HG03135 (cell line): Measurements from ENCODE around the gene CCDC6.
A peak's percentile ranks its signal among the peaks of the same experiment; 100 is the strongest.
"Not testable (repeated sequence)": the region's sequence is repeated elsewhere in the genome, so short reads cannot be mapped to it uniquely, and the experiment has no call there.

Experiments
- ATAC-seq: cut with Tn5 transposase; IDR thresholded peaks from one replicate; pipeline ENCODE4 v1.9.1; 2021; ENCODE audit warnings: mild to moderate bottlenecking, moderate library complexity; ENCODE audit not compliant: unreplicated experiment

The CCDC6 gene

GRCh38 chr10:59881640-59882039, 24.7 kb downstream of the CCDC6 start:
- ATAC-seq = no peak

GRCh38 chr10:59880971-59881510, 25.3 kb downstream of the CCDC6 start:
- ATAC-seq = peak; percentile 60

- ATAC-seq = no peak
These were observed 26.2 kb downstream of the CCDC6 start for GRCh38 chr10:59880019-59880717.

- ATAC-seq = peak; percentile 42
These were observed 26.9 kb downstream of the CCDC6 start for GRCh38 chr10:59879363-59879913.

- ATAC-seq = no peak
These were observed 27.4 kb downstream of the CCDC6 start for GRCh38 chr10:59878915-59879314.

DNA sequence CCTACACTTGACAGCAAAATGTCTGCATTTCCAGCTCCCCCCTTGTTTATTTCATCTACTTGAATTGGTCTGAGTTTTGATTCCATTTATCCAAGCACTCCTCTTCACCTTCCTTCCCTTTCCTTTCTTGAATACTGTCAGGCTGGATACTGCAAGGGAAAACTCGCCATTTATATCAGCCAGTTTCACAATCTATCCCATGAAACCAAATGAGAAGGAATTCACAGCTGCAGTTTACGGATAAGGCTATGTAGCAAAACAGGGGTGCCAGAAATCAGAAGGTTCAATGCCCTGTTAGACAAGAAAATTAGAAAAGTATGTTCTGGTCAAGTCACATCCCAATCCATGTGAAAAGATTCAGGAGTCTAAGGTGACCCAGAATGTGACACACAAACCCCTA, 28.1 kb downstream of the CCDC6 start:
- ATAC-seq = no peak

GRCh38 chr10:59877191-59877671, 29.1 kb downstream of the CCDC6 start:
- no peak for ATAC-seq

- no peak for ATAC-seq
These were observed 29.7 kb downstream of the CCDC6 start for GRCh38 chr10:59876695-59877094.

DNA sequence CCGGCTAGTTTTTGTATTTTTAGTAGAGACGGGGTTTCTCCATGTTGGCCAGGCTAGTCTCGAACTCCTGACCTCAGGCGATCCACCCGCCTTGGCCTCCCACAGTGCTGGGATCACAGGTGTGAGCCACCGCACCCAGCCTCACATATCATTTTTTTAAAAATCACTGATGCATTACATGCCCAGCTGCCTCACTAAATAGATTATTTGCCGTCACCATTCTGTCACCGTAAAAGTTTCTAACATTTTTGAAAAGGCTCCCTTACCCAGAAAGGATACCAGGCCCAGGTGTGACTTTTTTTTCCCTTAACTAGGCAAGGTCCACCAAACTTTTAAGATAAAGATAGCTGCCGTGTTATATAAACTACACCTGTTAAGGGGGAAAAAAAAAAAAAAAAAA, 30.1 kb downstream of the CCDC6 start:
- ATAC-seq = not testable (repeated sequence)

DNA sequence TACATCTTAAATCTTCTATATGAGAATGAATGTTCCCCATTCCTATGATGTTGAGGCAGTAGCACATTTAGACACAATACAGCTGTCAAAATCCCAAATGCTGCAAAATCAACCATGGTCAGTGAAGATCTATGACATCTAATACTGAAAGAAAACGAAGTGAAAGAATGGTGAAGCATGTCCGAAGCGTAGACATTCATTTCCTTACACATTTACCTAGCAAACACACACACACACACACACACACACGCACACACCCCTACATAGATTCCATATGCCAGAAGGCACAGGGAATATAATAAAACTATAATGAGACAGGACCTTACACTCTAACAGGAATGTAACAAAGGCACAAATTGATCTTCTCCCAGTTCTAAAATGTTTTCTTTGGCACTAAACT, 32.5 kb downstream of the CCDC6 start:
- peak; percentile 53 for ATAC-seq

DNA sequence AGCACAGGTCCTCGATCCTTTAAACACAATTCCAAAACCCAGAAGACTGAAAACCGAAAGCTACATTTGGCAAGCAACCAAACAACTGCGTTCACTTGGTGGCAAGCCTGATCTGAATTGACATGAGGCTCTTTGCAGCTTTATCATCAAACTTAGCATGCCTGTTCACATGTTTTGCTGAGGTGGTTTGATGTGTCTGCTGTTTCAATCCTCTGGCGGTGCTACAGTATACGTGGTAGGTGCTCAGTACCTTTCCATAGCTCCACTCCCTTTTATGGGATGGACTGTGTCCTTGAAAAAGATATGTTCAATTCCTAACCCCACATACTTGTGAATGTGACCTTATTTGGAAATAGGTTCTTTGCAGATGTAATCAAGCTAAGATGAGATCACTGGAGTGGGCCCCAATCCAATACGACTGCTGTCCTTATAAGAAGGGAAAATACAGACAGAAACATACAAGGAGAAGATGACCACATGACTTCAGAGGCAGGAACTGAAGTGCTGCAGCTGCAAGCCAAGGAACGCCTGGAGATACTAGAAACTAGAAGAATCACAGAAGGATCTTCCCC, 33.4 kb downstream of the CCDC6 start:
- no peak for ATAC-seq

DNA sequence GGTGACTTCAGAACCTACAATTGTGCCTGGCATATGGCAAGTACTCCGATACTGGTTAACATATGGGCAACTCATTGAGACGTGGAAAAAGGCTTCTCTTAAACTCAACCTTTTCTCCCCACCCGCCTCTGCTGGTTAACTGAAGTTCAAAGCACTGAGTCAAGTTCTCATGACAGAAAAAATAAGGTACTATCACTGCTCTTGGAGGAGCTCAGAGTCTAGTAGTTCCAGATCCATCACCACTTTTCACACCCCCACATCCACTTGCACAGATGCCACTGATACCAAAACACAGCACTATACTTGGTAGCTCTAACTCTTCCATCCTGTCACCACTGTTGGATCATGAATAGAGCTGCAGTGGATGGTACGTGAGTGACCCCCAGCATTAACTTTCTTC, 36.2 kb downstream of the CCDC6 start:
- no peak for ATAC-seq

- ATAC-seq = no peak
These were observed 36.8 kb downstream of the CCDC6 start for GRCh38 chr10:59869594-59869940.

DNA sequence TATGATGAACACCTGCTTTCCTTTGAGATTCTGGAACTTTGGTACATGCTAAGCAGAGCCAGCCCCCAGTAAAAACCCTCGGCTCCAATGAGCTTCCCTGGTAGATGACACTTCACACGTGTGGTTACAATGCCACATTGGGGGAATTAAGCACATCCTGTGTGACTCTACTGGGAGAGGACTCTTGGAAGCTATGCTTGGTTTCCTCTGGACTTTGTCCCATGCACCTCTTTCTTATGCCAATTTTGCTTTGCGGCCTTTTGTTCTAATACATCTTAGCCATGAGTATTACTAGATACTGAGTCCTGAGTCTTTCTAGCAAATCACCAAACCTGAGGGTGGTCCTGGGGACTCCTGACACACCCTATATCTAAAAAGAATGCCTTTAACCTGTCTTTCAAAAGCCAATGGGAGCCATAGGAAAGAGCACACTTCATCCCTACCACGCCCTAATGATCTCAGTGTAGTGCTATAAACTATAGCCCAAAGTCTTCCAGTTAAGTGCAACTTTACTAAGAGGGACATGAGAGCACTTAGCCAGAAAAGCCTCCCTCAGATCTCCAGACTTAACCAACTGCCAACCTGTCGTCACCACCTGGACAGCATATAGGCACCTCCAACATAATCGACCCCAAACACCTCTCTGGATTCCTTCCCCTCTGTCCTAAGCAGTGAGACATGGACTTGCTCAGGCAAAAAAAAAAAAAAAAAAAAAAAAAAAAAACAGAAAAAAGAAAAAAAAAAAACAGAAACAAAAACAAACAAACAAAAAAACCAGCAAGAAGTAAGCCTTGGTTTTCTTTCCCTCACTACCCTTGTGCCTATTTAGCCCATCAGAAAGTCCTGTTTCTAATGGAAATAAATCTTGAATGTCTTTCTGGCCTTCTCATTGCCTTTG, 37.4 kb downstream of the CCDC6 start:
- no peak for ATAC-seq

GRCh38 chr10:59867590-59867989, 38.8 kb downstream of the CCDC6 start:
- ATAC-seq = no peak

GRCh38 chr10:59865101-59865500, 41.3 kb downstream of the CCDC6 start:
- ATAC-seq = peak; percentile 66

- no peak for ATAC-seq
These were observed 42.0 kb downstream of the CCDC6 start for GRCh38 chr10:59864141-59864962.

DNA sequence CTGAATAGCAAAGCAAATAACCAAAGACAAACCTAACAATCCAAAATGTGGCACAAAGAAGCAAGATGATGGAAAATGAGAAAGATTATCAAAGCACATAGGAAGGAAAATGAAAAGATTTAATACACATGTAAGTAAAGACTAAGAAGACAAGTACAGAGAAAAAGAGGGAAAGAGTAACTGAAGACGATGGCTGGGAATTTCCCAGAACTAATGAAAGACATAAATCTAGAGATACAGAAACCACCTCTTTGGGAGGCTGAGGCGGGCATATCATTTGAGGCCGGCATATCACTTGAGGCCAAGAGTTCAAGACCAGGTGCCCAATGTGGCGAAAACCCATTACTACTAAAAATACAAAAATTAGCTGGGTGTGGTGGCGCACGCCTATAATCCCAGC, 46.8 kb downstream of the CCDC6 start:
- no peak for ATAC-seq

GRCh38 chr10:59857921-59858320, 48.4 kb downstream of the CCDC6 start:
- ATAC-seq = no peak

DNA sequence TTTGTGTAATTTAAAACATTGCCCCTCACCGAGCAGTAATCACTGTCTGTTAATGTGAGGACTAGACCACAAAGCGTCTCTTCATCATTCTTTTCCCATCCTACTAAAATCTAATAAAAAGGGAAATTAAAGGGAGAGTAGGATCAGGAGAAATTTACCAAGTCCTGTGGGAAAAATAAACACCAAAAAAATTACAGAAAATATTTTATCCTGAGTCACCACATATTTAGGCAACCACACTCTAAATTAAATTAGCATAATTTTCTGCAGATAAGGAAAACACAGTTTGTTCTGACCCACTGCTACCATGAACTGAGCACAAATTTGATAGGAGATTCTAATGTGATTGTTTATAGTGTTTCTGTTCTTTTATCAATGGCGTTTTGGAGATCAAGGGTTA, 49.3 kb downstream of the CCDC6 start:
- no peak for ATAC-seq
